Measurements from ENCODE around the gene MMP14.

The MMP14 gene

GRCh38 chr14:22861651-22862050, 25.3 kb downstream of the MMP14 start:
- DNase-seq, result no peak

DNA sequence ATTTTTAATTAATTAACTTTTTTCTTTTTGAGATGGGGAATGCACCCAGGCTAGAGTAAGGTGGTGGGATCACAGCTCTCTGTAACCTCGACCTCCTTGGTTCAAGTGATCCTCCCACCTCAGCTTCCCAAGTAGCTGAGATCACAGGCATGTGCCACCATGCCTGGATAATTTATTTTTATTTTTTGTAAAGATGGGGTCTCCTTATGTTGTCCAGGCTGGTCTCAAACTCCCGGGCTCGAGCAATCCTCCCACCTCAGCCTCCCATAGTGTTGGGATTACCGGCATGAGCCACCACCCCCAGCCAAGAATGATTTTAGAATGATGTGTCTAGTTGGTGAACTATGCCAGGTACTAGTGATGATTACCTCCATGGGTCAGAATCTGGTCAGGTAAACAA, 28.6 kb downstream of the MMP14 start:
- no peak for DNase-seq

DNA sequence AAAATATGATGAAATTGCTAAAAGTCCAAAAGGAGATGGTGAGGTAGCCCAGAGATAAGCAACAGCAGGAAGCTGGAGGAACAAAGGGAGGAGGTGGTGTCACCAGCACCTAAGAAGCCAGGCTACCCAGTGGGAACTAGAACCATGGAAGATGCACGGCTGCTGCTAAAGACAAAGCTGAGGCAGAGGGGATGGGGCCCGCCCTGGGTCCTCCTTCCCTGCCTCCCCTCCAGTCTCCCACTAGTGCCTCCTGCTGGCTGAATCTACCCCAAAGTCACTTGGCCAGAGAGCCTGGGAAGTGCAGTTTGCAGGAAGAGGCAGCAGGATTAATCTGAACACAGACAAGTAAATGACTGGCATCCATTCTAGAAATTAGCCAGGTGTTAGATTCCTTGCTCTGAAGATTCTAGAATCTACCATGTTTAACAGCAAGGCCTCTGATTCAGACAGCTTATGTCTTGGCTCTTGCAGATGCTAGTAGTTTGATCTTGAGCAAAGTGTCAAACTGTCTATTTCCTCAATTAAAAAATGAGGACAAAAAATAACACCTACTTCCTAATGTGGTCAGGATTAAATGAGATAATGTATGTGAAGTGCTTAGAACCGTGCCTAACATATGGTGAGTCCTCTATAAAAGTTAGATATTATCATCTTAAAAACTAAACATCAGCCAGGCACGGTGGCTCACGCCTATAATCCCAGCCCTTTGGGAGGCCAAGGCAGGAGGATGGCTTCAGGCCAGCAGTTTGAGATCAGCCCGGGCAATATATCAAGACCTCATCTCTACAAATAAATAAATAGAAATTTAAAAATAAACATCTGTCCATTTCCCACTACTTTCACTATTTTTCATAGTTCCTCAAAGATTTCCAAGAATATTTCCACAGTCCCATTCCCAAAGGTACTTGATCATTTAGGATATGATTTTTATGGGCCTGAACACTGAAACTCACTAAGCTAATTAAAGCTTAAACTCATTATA, 29.3 kb downstream of the MMP14 start:
- DNase-seq, result no peak

- DNase-seq, result no peak
Observed at GRCh38 chr14:22866874-22867273, 30.5 kb downstream of the MMP14 start.

DNA sequence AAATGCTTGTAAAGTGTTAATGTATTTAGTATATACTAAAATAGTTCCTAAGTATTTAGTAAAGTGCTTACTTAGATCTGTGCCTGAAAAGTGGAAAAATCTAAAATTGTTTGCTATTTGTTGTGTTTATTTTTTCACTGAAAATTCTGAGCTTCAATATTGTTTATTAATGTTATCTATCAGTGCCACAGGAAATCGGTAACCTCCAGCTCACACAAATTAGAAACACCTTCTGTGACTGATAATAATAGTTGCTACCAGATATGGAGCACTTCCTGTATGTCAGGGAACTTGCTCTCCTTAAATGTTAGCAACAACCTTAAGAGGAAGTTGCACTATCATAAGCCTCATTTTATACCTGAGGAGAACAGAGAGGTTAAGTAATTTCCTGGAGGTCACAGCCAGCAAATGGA, 34.4 kb downstream of the MMP14 start:
- DNase-seq, result no peak

GRCh38 chr14:22871224-22872032, 35.0 kb downstream of the MMP14 start, which contains the start of gene LRP10:
Gene LRP10, plus strand, starts transcription at chr14:22871740. Its CDS starts 564 bp downstream, at chr14:22872304.
- DNase-seq, result peak; percentile 81

- DNase-seq, result peak; percentile 77
Observed at GRCh38 chr14:22872033-22872832, 35.8 kb downstream of the MMP14 start.

DNA sequence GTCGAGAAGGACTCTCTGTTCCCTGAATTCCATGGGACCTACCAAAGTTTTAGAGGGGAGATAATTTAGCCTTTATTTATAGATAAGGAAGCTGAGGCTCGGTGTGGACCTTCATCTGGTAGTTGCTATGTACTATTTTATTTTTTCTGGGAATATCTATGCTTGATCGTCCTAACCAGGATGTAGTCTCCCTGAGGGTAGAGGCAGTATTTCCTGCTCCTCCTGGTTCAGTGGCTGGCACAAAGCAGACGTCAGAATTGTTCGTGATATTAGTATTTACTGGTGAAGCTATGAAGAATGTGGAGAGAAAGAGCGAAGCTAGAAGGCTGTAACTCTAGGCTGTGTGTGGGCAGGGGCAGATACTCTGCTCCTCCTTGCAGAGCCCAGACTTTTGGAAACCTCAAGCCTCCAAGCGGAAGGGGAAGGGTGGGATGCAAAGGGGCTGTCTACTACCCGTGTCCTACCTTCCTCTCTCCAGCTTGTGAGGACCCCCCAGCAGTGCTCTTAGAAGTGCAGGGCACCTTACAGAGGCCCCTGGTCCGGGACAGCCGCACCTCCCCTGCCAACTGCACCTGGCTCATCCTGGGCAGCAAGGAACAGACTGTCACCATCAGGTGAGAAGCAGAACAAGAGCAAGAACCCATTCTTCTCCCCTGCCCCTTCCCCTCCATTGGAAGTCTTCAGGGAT, 36.6 kb downstream of the MMP14 start:
- no peak for DNase-seq

GRCh38 chr14:22875003-22875747, 38.8 kb downstream of the MMP14 start:
- DNase-seq, result no peak

GRCh38 chr14:22875748-22876319, 39.4 kb downstream of the MMP14 start:
- DNase-seq, result no peak

DNA sequence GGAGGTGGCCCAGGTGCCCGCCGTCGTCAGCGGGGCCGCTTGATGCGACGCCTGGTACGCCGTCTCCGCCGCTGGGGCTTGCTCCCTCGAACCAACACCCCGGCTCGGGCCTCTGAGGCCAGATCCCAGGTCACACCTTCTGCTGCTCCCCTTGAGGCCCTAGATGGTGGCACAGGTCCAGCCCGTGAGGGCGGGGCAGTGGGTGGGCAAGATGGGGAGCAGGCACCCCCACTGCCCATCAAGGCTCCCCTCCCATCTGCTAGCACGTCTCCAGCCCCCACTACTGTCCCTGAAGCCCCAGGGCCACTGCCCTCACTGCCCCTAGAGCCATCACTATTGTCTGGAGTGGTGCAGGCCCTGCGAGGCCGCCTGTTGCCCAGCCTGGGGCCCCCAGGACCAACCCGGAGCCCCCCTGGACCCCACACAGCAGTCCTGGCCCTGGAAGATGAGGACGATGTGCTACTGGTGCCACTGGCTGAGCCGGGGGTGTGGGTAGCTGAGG, 40.7 kb downstream of the MMP14 start:
- DNase-seq, result no peak

DNA sequence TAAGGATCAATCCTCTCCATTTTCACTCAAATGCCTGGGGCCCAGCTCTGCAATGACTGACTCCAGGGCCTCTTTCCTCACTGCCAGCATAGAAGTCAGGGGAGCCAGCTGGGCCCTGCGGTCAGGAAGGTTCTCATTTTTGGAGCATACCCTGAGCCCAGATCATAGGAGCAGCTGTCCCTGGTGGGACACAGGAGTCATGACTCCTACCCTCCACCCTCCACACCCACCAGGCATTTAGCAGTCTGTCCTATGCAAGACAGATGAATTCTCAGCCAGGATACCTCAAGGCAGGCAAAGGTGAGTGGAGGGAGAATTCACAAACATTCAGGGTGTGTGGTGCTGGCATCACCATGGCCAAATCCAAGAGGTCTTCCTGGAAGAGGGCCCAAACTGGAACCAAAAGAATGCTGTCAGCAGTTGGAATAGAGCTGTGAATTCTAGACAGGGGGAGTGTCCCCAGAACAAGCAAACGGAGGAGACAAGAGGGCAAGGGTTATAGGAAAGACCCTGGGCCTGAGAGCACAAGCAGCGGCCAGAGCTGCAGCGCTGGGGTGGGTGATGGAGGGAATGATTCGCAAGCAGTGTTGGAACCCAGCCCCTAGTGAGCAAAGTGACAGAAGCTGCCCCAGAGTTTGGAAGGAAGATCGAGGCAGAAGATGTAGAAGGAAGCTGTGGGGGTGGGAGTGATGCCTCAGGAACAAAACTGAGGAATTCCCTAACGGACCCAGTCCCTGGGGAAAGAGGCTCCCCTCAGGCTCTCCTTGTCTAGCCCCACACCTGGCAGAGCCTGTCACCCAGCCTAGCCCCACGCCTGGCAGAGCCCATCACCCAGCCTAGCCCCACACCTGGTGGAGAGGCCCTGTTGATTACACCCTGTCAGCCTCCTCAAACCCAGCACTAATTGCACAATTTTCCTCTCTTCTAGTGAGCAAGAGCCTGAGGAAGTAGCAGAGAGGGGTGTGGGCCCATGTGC, 42.2 kb downstream of the MMP14 start:
- DNase-seq, result no peak

DNA sequence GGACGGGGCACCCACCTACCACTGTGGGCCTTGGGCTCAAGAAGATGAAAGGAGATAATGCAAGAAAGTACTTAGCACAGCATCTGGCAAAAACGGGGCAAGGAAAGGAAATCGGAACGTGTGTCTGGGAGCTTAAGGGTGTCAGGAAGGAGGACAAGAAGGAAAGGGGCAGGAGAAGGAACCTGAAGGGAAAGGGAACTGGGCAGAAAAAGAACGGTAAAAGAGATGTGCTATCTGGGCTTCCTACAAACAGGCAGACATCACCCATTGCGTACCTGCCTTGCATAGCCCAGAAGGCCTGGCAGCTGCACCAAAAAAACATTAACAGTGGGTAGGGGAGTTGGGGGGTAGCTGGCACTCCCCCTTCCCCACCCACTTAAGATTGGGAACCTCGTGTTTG, 45.7 kb downstream of the MMP14 start:
- no peak for DNase-seq

DNA sequence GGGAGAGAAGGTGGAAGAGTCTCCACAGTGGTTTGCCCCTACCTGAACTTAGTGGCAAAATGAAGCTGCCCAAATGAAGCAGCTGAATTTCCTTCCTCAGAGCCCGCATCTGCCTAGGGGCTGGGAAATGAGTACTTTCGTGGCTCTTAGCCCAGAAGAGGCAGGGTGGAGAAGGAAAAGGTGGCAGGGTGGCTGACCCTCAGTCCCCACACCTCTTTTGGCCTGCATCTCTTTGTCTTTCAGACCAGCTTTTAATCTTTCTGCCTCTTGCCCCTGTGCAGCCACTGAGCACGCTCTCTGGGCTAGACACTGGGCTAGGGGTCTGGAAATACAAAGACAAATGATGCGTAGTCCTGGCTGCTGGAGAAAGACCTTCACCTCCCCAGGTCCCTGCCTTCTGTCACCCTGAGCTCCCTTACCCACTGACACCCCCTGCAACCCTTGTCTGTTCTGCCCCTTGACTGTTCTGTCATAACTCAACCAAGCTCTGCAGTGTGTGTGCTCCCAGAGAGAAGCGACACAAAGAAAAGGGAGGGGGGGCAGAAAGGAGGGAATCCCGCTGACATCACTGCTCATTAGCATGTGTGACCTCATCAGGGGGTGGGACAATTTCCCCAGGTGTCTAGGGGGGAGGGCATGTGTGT, 46.3 kb downstream of the MMP14 start:
- peak; percentile 30 for DNase-seq

DNA sequence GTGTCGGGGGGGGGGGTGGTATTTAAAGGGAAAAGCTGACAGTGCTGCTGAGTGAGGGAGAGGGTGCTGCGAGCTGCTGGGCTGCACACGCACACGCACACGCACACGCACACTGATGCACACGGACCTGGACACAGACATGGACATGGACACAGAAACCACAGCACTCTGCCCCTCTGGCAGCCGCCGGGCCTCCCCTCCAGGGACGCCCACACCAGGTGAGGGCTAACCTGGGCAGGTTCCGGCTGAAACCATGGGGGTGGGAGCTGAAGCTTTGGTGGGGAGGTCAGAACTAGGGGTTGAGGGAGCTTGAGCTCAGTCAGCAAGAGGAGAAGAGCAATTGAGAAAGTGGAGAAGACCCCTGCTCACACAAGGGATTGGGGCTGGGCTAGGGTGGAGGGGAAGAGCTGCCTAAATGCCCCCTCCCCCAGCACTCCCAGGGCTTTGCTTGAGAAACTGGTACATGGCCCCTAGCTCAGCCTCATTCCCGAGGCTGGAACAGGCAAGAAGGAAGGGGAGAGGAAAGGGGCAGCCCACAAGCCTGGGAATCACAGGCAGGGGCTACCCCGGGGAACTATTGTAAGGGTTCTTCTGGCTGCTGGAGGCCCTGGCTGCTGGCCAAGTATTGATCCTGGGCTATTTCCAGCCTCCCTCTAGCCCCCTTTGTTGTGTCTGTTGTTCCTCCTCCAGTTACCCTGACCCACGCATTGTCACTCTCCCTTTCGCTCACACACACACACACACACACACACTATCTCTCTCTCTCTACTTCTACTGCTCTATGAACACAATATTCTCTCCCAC, 47.0 kb downstream of the MMP14 start, which contains the start of gene REM2:
TSS of gene REM2 (plus strand) at position 50 of the 804 bp plus-strand sequence. CDS start at position 116, 66 bp downstream.
- DNase-seq, result no peak

GRCh38 chr14:22884076-22884737, 47.8 kb downstream of the MMP14 start:
- no peak for DNase-seq

GRCh38 chr14:22884738-22885523, 48.5 kb downstream of the MMP14 start:
- DNase-seq, result no peak
